ENCODE data around the gene TRANK1. TPM values are rescaled to one million over a fixed set of nuclear protein-coding genes. Genes with fewer than 3 reads are reported as not detected.

TRANK1 gene
- polyA plus RNA-seq, result 10.7 TPM
- long read RNA-seq, donor 1, result 0 reads
- long read RNA-seq, donor 2, result 0 reads
- long read RNA-seq, donor 3, result 0 reads
- long read RNA-seq, donor 4, result 0 reads
- long read RNA-seq, donor 5, result 0 reads
- long read RNA-seq, donor 6, partial matches to known transcripts, result 5 of 5 reads
- long read RNA-seq, donor 6, other reads (novel, unspliced or antisense), result 0 of 5 reads
- long read RNA-seq, donor 7, partial matches to known transcripts, result 11 of 11 reads
- long read RNA-seq, donor 7, other reads (novel, unspliced or antisense), result 0 of 11 reads
- long read RNA-seq, donor 8, result 0 reads
- long read RNA-seq, donor 9, result 0 reads
- long read RNA-seq, donor 10, partial matches to known transcripts, result 0 of 1 reads
- long read RNA-seq, donor 10, other reads (novel, unspliced or antisense), result 0 of 1 reads
- long read RNA-seq, donor 11, result 0 reads

DNA sequence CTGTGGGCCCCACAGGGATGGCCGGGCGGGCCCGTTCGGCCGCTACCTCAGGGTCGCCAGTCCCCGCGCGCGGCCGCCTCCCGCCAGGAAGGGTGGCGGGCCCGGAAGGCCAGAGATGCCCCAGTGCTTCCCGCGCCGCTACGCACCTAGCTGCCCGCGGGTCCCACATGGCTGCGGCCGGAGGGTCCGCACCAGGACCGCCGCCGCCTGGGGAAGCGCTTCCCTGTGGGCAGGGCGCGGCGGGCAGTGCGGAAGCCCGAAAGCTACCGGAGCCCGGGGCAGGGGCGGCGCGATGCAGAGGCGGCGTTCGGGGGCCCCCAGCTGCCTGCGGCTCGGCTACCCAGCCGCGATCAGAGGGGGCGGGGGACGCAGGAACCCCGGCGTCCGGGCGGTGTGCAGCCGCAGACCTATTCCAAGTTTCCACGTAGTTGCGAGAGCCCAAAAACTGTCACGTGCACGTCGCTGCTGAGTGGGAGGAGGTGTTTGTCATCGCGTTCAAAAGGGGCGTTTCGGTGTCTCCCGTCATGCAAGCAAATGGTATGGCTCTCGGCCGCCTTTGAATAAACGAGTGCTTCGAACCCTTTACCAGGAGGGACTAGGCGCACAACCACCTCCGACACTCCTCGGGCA, at the start of gene TRANK1:
Gene TRANK1, minus strand, starts transcription at position 414 of the 630 bp plus-strand sequence. Its CDS starts 245 bp downstream, at position 169.
- peaks cover 22% of the 10 kb centered on the region for H3K27me3 ChIP-seq (ENCODE audit: control insufficient read depth, insufficient read depth, low read length)
- no CpG with 5 or more reads among the region's 68 CpGs for WGBS (ENCODE audit: insufficient coverage, low lambda C conversion rate)
- peaks cover 9% of the 10 kb centered on the region for H3K4me1 ChIP-seq (ENCODE audit: control insufficient read depth, insufficient read depth, low read length)
- H3K4me3 ChIP-seq (ENCODE audit: low read length), result peak within 1 kb of the TSS; percentile 64
- H3K9me3 ChIP-seq (ENCODE audit: control insufficient read depth, low read depth, low read length), result peaks cover 8% of the 10 kb centered on the region
- DNase-seq, result peak; percentile 43 to 57
- H3K27ac ChIP-seq (ENCODE audit: low read length), result peak within 1 kb of the TSS; percentile 24
- no peaks in the 10 kb centered on the region for H3K36me3 ChIP-seq (ENCODE audit: control insufficient read depth, insufficient read depth, low read length)

GRCh38 chr3:36993326-36994283, 48.8 kb upstream of the TRANK1 start, which contains the start of gene MLH1:
TSS of gene MLH1 (plus strand) at chr3:36993518. CDS start at chr3:36993548, 30 bp downstream.
- Histone ChIP-seq H3K27me3 (ENCODE audit: control insufficient read depth, insufficient read depth, low read length) (no peaks in the 10 kb centered on the region), H3K4me1 (ENCODE audit: control insufficient read depth, insufficient read depth, low read length) (peaks cover 22% of the 10 kb centered on the region), H3K4me3 (ENCODE audit: low read length) (peak within 1 kb of the TSS; percentile 76), H3K27ac (ENCODE audit: low read length) (peak within 1 kb of the TSS; percentile 97), H3K36me3 (ENCODE audit: control insufficient read depth, insufficient read depth, low read length) (peaks cover 30% of the 10 kb centered on the region), H3K9me3 (ENCODE audit: control insufficient read depth, low read depth, low read length) (no peaks in the 10 kb centered on the region)
- peak; percentile 100 for DNase-seq
- 14% methylated on average over 4 of the region's 47 CpGs for WGBS (ENCODE audit: insufficient coverage, low lambda C conversion rate)

- Histone ChIP-seq H3K4me3 (ENCODE audit: low read length) (peak within 1 kb of the TSS; percentile 76), H3K4me1 (ENCODE audit: control insufficient read depth, insufficient read depth, low read length) (peaks cover 22% of the 10 kb centered on the region), H3K36me3 (ENCODE audit: control insufficient read depth, insufficient read depth, low read length) (peaks cover 30% of the 10 kb centered on the region), H3K27me3 (ENCODE audit: control insufficient read depth, insufficient read depth, low read length) (no peaks in the 10 kb centered on the region), H3K27ac (ENCODE audit: low read length) (peak within 1 kb of the TSS; percentile 97), H3K9me3 (ENCODE audit: control insufficient read depth, low read depth, low read length) (no peaks in the 10 kb centered on the region)
- no peak for DNase-seq
- WGBS (ENCODE audit: insufficient coverage, low lambda C conversion rate), result no CpG with 5 or more reads among the region's 48 CpGs
Measured at GRCh38 chr3:36992806-36993325, 48.0 kb upstream of the TRANK1 start, which contains the start of gene EPM2AIP1. TSS of gene EPM2AIP1 (minus strand) at chr3:36993131. CDS start at chr3:36993077, 54 bp downstream.

GRCh38 chr3:36991923-36992805, 47.3 kb upstream of the TRANK1 start:
- peaks cover 22% of the 10 kb centered on the region for H3K4me1 ChIP-seq (ENCODE audit: control insufficient read depth, insufficient read depth, low read length)
- WGBS (ENCODE audit: insufficient coverage, low lambda C conversion rate), result 18% methylated on average over 2 of the region's 24 CpGs
- peak; percentile 26 to 87 for DNase-seq
- peak overlapping the region; percentile 97 for H3K27ac ChIP-seq (ENCODE audit: low read length)
- H3K36me3 ChIP-seq (ENCODE audit: control insufficient read depth, insufficient read depth, low read length), result peaks cover 27% of the 10 kb centered on the region
- no peaks in the 10 kb centered on the region for H3K27me3 ChIP-seq (ENCODE audit: control insufficient read depth, insufficient read depth, low read length)
- peak overlapping the region; percentile 76 for H3K4me3 ChIP-seq (ENCODE audit: low read length)
- no peaks in the 10 kb centered on the region for H3K9me3 ChIP-seq (ENCODE audit: control insufficient read depth, low read depth, low read length)

- Histone ChIP-seq H3K4me3 (ENCODE audit: low read length) (peak overlapping the region; percentile 76), H3K36me3 (ENCODE audit: control insufficient read depth, insufficient read depth, low read length) (peaks cover 26% of the 10 kb centered on the region), H3K27ac (ENCODE audit: low read length) (peak overlapping the region; percentile 97), H3K9me3 (ENCODE audit: control insufficient read depth, low read depth, low read length) (no peaks in the 10 kb centered on the region), H3K27me3 (ENCODE audit: control insufficient read depth, insufficient read depth, low read length) (no peaks in the 10 kb centered on the region), H3K4me1 (ENCODE audit: control insufficient read depth, insufficient read depth, low read length) (peaks cover 22% of the 10 kb centered on the region)
- no CpG with 5 or more reads among the region's 3 CpGs for WGBS (ENCODE audit: insufficient coverage, low lambda C conversion rate)
- no peak for DNase-seq
Measured at GRCh38 chr3:36991147-36991546, 46.3 kb upstream of the TRANK1 start.

- H3K36me3 ChIP-seq (ENCODE audit: control insufficient read depth, insufficient read depth, low read length), result peaks cover 32% of the 10 kb centered on the region
- no peaks in the 10 kb centered on the region for H3K9me3 ChIP-seq (ENCODE audit: control insufficient read depth, low read depth, low read length)
- H3K4me1 ChIP-seq (ENCODE audit: control insufficient read depth, insufficient read depth, low read length), result peaks cover 22% of the 10 kb centered on the region
- H3K27ac ChIP-seq (ENCODE audit: low read length), result no peak overlapping the region
- H3K4me3 ChIP-seq (ENCODE audit: low read length), result no peak overlapping the region
- DNase-seq, result no peak
- no peaks in the 10 kb centered on the region for H3K27me3 ChIP-seq (ENCODE audit: control insufficient read depth, insufficient read depth, low read length)
Measured at GRCh38 chr3:36989568-36989967, 44.7 kb upstream of the TRANK1 start.

DNA sequence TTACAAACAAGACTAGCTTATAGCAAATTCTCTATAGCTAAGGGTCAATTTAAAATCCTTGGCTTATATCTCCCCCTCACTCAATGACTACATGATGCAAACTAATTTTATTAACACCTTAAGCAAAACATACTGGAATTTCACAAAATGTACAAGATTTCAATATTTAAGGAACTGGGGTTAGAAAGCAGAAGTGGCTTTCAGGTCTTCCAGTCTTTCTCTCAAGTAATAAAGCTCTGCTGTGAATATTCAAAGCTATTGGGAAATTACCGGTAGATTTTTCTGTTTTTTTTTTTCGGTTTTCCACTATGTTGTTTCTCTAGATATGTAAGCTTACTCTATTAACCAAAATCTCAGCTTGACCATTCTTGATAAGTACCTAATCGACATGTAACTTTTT, 44.2 kb upstream of the TRANK1 start:
- DNase-seq, result no peak
- 96% methylated on average over 3 of the region's 3 CpGs for WGBS (ENCODE audit: insufficient coverage, low lambda C conversion rate)
- Histone ChIP-seq H3K4me1 (ENCODE audit: control insufficient read depth, insufficient read depth, low read length) (peaks cover 19% of the 10 kb centered on the region), H3K9me3 (ENCODE audit: control insufficient read depth, low read depth, low read length) (no peaks in the 10 kb centered on the region), H3K27ac (ENCODE audit: low read length) (no peak overlapping the region), H3K27me3 (ENCODE audit: control insufficient read depth, insufficient read depth, low read length) (no peaks in the 10 kb centered on the region), H3K4me3 (ENCODE audit: low read length) (no peak overlapping the region), H3K36me3 (ENCODE audit: control insufficient read depth, insufficient read depth, low read length) (peaks cover 32% of the 10 kb centered on the region)

- DNase-seq, result no peak
Measured at GRCh38 chr3:36988356-36988755, 43.5 kb upstream of the TRANK1 start.

DNA sequence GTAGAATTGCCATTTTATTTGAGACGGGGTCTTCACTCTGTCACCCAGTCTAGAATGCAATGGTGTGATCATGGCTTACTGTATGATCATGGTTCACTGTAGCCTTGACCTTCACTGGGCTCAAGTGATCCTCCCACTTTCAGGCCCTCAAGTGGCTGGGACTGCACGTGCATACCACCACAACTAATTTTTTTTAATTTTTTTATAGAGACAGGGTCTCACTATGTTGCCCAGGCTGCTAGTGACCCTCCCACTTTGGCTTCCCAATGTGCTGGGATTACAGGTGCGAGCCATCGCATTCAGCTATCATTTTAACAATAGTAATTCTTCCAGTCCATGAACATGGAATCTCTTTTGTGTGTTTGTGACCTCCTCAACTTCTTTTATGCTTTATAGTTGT, 36.2 kb upstream of the TRANK1 start:
- H3K36me3 ChIP-seq (ENCODE audit: control insufficient read depth, insufficient read depth, low read length), result peaks cover 21% of the 10 kb centered on the region
- no peak overlapping the region for H3K27ac ChIP-seq (ENCODE audit: low read length)
- H3K4me1 ChIP-seq (ENCODE audit: control insufficient read depth, insufficient read depth, low read length), result no peaks in the 10 kb centered on the region
- H3K9me3 ChIP-seq (ENCODE audit: control insufficient read depth, low read depth, low read length), result peaks cover 10% of the 10 kb centered on the region
- no peaks in the 10 kb centered on the region for H3K27me3 ChIP-seq (ENCODE audit: control insufficient read depth, insufficient read depth, low read length)
- no CpG with 5 or more reads among the region's 4 CpGs for whole genome bisulfite sequencing (ENCODE audit: insufficient coverage, low lambda C conversion rate)
- no peak for DNase-seq
- H3K4me3 ChIP-seq (ENCODE audit: low read length), result no peak overlapping the region

More at GRCh38 chr3:36988356-36988755, 43.5 kb upstream of the TRANK1 start:
- Histone ChIP-seq H3K27ac (ENCODE audit: low read length) (no peak overlapping the region), H3K36me3 (ENCODE audit: control insufficient read depth, insufficient read depth, low read length) (peaks cover 38% of the 10 kb centered on the region), H3K27me3 (ENCODE audit: control insufficient read depth, insufficient read depth, low read length) (no peaks in the 10 kb centered on the region), H3K4me1 (ENCODE audit: control insufficient read depth, insufficient read depth, low read length) (peaks cover 19% of the 10 kb centered on the region), H3K9me3 (ENCODE audit: control insufficient read depth, low read depth, low read length) (no peaks in the 10 kb centered on the region), H3K4me3 (ENCODE audit: low read length) (no peak overlapping the region)
- WGBS (ENCODE audit: insufficient coverage, low lambda C conversion rate), result 83% methylated on average over 2 of the region's 2 CpGs

Measured in large intestine (tissue), 12 donors.